Neural crest cell (in vitro differentiated cells): ENCODE measurements around the gene ETV1. TPM values are rescaled to one million over a fixed set of nuclear protein-coding genes. Genes with fewer than 3 reads are reported as not detected.

ENCODE experiments used
- DNase-seq: peaks from one replicate; pipeline ENCODE4 v3.0.0; 2021; ENCODE audit warnings: low read depth, mixed read lengths, low spot score
- H3K27ac Mint-ChIP-seq: one replicate; pipeline ENCODE4 v1.8.0; 2021; ENCODE audit warnings: mild to moderate bottlenecking, mixed read lengths; ENCODE audit not compliant: unreplicated experiment
- H3K27me3 Mint-ChIP-seq: 2 replicates; pipeline ENCODE4 v1.8.0; 2021; ENCODE audit warnings: low read depth, mild to moderate bottlenecking, mixed read lengths
- H3K36me3 Mint-ChIP-seq: 2 replicates; pipeline ENCODE4 v1.8.0; 2021; ENCODE audit warnings: low read depth, mild to moderate bottlenecking, mixed read lengths
- H3K4me1 Mint-ChIP-seq: 2 replicates; pipeline ENCODE4 v1.8.0; 2021; ENCODE audit warnings: mixed read lengths
- H3K4me3 Mint-ChIP-seq: one replicate; pipeline ENCODE4 v1.8.0; 2021; ENCODE audit warnings: mild to moderate bottlenecking, mixed read lengths
- H3K9me3 Mint-ChIP-seq: 2 replicates; pipeline ENCODE4 v1.8.0; 2021; ENCODE audit warnings: mixed read lengths
- total RNA-seq: library from RNA; stranded (reverse); gene quantifications from 2 replicates; pipeline ENCODE4 v1.2.1, GENCODE V29; 2021
- TF ChIP-seq, protein P1 (sequence below): fragments of 200-600 bp; sonication (generic); conservative IDR thresholded peaks from 2 replicates; pipeline ENCODE4 v1.5.0; 2021; ENCODE audit warnings: antibody characterized with exemption, mild to moderate bottlenecking

Gene ETV1
- total RNA-seq, 1 donor from 2014 or later, result 89.4 TPM

GRCh38 chr7:13907831-13908230 is 81.6 kb downstream of the ETV1 start:
- Mint-ChIP-seq H3K9me3 (no peaks in the 10 kb centered on the region), H3K4me1 (peaks cover 16% of the 10 kb centered on the region), H3K4me3 (no peak overlapping the region), H3K36me3 (peaks cover 29% of the 10 kb centered on the region), H3K27me3 (no peaks in the 10 kb centered on the region), H3K27ac (no peak overlapping the region)
- DNase-seq, result no peak
- TF ChIP-seq, protein P1, sequence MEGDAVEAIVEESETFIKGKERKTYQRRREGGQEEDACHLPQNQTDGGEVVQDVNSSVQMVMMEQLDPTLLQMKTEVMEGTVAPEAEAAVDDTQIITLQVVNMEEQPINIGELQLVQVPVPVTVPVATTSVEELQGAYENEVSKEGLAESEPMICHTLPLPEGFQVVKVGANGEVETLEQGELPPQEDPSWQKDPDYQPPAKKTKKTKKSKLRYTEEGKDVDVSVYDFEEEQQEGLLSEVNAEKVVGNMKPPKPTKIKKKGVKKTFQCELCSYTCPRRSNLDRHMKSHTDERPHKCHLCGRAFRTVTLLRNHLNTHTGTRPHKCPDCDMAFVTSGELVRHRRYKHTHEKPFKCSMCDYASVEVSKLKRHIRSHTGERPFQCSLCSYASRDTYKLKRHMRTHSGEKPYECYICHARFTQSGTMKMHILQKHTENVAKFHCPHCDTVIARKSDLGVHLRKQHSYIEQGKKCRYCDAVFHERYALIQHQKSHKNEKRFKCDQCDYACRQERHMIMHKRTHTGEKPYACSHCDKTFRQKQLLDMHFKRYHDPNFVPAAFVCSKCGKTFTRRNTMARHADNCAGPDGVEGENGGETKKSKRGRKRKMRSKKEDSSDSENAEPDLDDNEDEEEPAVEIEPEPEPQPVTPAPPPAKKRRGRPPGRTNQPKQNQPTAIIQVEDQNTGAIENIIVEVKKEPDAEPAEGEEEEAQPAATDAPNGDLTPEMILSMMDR, result no peak

GRCh38 chr7:13904689-13905088 is 84.8 kb downstream of the ETV1 start:
- TF ChIP-seq, protein P1, result no peak
- Mint-ChIP-seq H3K27me3 (no peaks in the 10 kb centered on the region), H3K9me3 (no peaks in the 10 kb centered on the region), H3K27ac (no peak overlapping the region), H3K4me3 (no peak overlapping the region), H3K36me3 (peaks cover 39% of the 10 kb centered on the region), H3K4me1 (peaks cover 11% of the 10 kb centered on the region)
- no peak for DNase-seq

GRCh38 chr7:13904007-13904406 is 85.5 kb downstream of the ETV1 start:
- TF ChIP-seq, protein P1, result no peak
- Mint-ChIP-seq H3K27me3 (no peaks in the 10 kb centered on the region), H3K4me3 (no peak overlapping the region), H3K27ac (no peak overlapping the region), H3K36me3 (peaks cover 42% of the 10 kb centered on the region), H3K9me3 (no peaks in the 10 kb centered on the region), H3K4me1 (peaks cover 9% of the 10 kb centered on the region)
- DNase-seq, result no peak

GRCh38 chr7:13901577-13901976 is 87.9 kb downstream of the ETV1 start:
- Mint-ChIP-seq H3K4me3 (no peak overlapping the region), H3K4me1 (peaks cover 13% of the 10 kb centered on the region), H3K9me3 (no peaks in the 10 kb centered on the region), H3K36me3 (peaks cover 45% of the 10 kb centered on the region), H3K27ac (no peak overlapping the region), H3K27me3 (no peaks in the 10 kb centered on the region)
- TF ChIP-seq, protein P1, result no peak
- no peak for DNase-seq

DNA sequence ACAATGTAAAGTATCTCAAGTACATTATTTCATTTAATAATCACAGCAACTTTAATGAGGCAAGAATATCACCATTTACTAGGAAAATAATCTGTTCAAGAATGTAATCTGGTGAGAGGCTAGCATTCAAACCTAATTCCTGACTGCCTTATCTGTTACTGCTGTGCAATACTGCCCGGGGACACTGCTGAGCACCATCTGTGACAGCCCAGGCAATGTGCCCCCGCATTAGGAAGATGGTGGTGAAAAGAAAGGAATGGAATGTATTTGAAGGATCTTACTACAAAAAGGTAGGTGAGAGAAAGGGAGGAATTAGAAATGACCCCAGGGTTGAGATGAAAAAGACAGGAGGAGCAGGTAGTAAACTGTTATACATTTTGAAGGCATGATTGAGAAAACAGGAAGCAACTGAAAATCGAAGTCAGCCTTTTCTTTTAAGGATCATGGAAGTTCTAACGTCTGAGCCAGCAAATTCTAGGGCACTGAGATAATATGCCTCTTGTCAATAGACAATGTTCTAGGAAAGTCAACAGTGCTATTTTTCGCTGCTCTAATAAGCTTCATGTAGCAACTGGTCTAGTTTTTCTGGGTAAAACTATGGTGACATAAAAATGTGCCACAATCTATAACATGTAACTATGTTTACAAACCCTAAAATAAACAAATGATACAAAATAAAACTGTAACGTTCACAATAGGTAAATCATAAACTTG is 90.4 kb downstream of the ETV1 start:
- Mint-ChIP-seq H3K36me3 (peaks cover 30% of the 10 kb centered on the region), H3K4me1 (peaks cover 15% of the 10 kb centered on the region), H3K4me3 (no peak overlapping the region), H3K27ac (no peak overlapping the region), H3K9me3 (no peaks in the 10 kb centered on the region), H3K27me3 (no peaks in the 10 kb centered on the region)
- DNase-seq, result no peak
- TF ChIP-seq, protein P1, result no peak
